Germinal center (tissue), 1 donor: ENCODE results near the gene GARIN5B.

Experiments
- DNase-seq: peaks from one replicate; pipeline ENCODE4 v3.0.0; 2012; ENCODE audit warnings: mixed read lengths, low spot score

GARIN5B gene

DNA sequence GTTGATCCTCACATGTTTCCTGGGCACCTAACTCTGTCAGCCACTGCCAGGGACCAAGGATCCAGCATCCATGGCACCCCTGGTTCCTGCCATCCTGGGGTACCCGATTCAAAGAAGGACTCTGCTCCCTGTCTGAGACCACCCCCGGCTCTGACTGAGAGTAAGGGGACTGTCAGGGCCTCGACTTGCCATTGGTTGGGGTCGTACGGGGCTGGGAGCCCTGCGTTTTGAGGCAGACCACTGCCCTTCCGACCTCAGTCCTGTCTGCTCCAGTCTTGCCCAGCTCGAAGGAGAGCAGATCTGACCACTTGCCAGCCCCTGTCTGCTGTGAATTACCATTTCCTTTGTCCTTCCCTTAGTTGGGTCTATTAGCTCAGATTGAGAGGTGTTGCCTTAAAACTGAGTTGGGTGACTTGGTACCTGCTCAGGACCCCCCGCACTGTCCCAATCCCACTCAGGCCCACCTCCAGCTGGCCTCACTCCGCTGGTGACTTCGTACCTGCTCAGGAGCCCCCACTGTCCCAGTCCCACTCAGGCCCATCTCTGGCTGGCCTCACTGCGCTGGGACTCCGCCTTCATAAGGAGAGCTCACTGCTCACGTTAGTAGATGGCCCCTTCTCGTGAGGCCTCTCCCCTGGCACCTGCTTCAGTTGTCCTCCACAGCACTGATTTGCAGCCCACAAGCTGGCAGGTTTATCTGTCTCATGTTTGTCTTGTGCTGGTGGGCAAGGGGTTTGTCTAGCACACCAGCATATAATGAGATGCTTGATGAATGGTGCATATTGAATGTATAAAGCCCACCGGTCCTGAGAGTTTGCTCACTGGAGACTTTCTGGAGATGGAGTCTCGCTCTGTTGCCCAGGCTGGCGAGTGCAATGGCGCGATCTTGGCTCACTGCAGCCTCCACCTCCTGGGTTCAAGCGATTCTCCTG, 26.6 kb upstream of the GARIN5B start:
- DNase-seq: no peak

DNA sequence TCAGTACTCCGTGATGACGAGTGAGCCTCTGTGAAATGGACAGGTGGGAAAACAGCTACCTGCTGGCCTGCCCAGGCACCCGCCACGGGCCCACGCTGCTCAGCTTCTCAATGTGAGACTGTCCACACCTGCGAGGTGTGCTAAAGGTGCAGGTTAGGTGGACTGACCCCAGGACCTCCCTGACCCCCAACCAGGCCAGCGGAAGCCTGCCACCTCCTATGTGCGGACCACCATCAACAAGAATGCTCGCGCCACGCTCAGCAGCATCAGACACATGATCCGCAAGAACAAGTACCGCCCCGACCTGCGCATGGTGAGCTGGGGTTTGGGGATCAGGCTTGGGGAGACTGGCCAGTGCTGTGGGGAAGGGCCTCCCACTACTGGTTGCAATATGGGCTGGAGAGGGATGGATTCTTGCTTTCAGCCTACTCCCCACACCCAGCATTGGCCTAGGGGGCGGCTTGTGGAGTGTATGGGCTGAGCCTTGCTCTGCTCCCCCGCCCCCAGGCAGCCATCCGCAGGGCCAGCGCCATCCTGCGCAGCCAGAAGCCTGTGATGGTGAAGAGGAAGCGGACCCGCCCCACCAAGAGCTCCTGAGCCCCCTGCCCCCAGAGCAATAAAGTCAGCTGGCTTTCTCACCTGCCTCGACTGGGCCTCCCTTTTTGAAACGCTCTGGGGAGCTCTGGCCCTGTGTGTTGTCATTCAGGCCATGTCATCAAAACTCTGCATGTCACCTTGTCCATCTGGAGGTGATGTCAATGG, 24.9 kb upstream of the GARIN5B start:
- DNase-seq: no peak

DNA sequence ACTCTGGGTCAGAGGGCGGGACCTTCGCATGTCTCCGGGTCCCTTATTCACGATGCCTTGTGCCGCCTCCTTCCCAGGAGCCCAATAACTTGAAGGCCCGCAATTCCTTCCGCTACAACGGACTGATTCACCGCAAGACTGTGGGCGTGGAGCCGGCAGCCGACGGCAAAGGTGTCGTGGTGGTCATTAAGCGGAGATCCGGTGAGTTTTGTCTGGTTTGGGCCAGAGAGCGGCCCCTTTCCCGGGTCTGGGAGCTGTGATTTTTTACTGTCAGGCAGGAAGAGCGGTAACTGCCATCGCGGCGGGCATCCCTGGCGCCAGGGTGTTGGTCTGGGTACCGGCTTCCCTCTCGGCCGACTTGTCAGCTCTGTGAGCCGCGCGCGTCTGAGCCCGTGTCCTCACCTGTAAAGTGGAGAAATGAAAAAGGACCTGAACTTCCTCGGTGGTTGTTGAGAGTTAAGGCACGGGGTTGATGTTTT, 23.5 kb upstream of the GARIN5B start:
- no peak for DNase-seq

DNA sequence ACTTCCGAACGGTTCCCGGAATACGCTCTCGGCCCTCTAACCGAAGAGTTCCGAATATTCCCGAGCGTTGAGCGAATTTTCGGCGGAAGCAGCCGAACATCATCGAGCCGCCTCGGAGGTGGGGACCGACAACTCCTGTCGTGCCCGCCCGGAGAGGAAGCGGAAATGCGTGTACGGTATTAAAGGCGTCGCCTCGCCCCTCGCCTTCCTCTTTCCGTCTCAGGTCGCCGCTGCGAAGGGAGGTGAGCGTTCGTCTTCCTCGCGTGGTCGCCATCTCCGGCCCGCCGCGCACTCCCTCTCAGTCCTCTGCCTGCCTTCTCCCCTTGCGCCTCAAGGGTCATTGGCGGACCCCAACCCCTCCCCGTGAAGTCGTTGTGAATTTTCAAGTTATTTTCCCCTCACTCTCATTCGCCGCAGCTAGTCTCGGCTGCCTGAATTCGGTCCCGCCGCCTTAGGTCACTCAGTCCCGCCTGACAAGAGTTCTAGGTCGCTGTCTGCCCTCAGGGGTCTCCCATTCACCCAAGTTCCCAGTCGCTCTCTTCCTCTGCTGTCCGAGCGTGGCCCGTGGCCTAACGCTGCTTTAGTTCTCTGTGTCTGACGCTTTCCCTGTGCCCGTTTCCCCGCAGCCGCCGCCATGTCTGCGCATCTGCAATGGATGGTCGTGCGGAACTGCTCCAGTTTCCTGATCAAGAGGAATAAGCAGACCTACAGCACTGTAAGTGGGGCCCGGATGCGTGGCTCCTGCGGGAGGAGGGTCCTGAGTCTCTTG, 22.8 kb upstream of the GARIN5B start, which contains the start of gene RPL28:
Gene RPL28 (plus strand): TSS at position 209 of the 769 bp plus-strand sequence. CDS start 426 bp downstream, at position 635.
- DNase-seq: peak; percentile 93

DNA sequence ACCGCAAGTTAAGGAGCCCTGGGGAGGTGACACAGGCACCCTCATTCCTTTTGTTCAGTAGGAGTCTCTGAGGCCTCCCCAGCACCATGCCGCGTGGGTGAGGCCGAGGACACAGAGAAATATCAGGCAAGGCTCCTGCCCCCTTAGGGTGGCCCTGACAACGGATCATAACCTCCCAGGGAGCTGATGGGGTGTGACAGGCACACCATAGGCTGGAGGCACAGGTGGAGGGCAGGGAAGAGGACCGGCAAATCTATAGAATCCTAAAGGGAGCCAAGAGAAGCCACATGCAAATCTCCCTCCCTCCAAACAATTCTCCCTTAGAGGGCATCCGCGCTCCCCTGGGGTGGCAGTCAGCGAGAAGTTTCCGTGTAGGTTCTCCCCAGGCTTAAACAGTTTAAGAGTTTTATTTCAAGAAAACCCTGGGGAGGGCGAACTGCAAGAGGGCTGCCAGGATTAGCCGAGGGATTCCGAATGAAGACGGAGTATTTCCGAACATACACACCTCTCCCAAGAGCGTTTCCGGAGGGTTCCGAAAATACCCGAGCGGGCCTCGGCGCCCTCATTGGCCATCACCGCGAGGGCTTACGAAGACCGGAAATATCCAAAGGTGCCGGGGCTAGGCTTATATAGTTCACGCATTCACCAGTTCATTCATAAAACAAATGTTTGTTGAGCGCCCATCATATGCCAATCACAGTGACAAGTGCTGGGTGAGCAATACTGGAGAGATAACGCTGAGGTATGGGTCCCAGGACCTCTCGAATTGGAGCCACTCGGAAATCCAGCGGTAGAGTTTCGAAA, 22.1 kb upstream of the GARIN5B start:
- DNase-seq: peak; percentile 86

DNA sequence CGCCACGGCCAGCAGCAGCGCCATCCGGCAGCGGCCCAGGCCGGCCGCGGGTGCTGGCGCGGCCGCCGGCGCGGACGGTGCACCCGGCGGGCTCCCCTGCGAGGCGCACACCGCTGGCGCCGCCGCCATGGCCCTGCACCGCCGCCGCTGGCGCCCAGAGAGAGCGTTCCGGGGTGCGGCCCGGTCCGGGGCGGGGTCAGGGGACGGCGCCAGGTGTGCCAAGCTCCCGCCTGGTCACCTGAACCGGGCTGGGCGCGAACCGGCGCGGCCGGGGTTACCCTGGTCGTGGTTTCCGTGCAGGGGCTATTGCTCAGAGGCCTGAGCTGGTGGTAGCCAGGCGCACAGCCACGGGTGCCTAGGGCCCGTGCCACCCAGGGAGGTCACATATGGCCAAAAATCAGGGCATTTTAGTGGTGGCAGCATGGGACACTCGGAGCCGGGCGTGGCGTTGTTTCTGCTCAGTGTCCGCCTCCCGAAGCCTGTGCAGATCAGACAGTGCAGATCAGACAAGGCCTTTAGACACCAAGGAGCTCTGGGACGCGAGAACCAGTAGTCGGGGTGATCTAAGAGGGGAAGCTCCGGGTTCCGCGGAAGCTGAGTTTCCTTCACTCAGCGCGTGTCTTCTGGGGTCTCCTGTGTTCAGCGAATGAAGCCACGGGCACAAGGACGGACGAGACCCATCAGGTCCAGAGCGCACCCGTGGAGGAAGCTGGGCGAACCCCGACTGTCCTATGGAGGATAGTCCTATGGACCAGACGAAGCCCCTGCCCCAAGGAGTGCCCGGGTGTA, 21.3 kb upstream of the GARIN5B start, which contains the start of gene TMEM238:
Gene TMEM238 (minus strand): TSS at position 162 of the 789 bp plus-strand sequence. CDS start 33 bp downstream, at position 129.
- DNase-seq: peak; percentile 54

DNA sequence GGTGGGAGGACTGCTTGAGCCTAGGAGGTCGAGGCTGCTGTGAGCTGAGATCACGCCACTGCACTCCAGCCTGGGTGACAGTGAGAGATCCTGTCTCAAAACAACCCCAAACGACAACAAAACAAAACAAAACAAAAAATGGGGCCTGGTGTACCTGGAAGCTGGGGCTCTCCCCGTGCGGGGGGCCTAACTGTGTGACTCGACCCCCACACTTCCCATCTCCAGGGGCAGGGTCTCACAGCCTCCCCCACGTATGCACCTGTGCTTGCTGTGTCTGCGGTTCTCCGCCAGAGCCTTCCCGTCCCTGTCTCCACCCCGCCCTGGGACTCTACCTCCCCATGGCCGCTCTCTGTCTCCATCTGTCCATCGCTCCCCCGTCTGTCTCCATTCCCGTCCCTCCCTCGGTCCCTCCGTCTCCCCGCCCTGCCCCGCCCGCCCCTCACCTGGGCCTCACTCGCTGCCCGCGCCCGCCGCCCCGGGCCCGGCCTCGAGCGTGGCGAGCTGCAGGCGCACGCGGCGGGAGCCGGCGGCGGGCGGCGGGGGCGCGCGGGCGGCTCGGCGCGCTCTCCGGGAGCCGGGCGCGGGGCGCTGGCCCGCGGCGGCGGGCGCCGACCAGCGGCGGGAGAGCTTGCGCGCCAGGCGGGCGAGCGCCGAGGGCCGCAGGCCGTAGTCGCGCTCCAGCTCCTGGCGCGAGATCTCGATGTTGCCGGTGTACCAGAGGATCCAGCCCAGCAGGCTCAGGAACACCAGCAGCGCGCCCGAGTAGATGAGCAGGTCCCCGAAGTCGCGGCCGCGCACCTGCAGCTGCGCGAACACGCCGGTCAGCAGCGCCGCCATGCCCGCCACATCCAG, 20.4 kb upstream of the GARIN5B start:
- peak; percentile 67 for DNase-seq

DNA sequence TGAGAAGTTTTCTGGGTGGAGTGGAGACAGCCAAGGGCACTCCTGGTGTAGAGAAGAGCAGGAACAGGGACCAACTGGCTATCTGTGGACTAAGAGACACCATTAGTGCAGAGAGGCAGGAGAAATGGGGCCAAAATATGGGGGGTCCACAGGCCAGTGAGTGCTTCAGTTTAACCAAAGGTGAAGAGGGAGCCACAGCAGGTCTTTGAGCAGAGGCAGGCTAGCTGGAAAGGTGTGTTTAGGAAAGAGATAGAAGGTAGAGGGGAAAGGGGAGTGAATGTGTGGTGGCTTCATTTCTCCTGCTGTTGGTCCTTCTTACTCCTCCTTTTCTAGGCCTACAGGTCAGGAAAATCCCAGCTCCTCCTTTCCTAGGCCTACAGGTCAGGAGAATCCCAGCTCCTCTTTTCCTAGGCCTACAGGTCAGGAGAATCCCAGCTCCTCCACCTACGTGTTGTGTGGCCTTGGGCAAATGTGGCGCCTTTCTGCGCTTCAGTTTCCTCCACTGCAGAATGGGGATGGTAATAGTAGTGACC, 19.5 kb upstream of the GARIN5B start:
- DNase-seq: no peak

DNA sequence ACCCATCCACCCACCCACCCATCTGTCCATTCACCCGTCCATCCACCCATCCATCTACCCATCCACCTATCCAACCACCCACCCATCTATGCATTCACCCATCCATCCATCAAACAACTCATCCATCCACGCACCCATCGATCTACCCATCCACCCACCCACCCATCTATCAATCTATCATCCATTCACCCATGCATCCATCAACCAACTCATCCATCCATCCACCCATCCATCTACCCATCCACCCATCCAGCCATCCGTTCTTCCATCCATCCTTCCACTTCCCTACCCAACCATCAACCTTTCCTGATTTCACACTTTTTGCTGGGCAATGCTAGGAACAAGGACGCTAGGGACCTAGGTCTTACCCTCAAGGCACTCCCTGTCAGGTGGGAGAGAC, 19.0 kb upstream of the GARIN5B start:
- no peak for DNase-seq

DNA sequence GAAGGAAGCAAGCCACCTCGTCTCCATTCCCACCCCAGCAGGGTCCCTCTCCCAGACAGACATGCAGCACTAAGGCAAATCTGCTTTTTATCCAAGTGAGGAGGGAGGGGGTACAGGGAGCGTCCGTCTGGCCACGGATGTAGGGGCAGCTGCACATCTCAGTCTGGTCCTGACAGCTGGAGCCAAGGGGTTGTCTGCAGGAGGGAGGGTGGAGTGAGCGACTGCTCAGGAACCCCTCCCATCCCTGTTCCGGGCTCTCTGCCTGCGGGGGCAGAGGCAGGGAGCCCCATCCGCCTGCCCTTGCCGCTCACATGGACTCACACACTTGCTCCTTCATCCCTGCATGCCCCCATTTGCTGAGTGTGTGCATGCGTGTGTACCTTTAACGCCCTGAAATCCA, 16.1 kb upstream of the GARIN5B start:
- DNase-seq: no peak

DNA sequence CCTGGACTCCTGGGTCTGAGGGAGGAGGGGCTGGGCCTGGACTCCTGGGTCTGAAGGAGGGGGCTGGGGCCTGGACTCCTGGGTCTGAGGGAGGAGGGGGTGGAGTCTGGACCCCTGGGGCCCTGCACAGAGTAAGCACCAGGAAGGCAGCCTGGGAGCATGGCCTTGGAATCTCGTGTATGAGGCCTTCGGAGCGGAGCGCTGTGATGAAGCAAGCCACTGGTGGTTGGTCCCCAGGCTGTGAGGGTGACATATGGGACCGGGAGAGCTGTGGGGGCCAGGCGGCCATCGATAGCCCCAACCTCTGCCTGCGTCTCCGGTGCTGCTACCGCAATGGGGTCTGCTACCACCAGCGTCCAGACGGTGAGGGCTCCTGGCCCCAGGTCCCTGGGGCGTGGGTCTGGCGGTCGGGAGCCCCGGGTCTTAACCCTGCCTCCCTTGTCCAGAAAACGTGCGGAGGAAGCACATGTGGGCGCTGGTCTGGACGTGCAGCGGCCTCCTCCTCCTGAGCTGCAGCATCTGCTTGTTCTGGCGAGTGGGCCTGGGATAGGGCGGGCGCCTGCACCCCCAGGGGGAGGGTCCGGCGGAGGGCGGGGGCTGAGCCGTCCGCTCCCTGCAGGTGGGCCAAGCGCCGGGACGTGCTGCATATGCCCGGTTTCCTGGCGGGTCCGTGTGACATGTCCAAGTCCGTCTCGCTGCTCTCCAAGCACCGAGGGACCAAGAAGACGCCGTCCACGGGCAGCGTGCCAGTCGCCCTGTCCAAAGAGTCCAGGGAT, 14.5 kb upstream of the GARIN5B start:
- DNase-seq: no peak

DNA sequence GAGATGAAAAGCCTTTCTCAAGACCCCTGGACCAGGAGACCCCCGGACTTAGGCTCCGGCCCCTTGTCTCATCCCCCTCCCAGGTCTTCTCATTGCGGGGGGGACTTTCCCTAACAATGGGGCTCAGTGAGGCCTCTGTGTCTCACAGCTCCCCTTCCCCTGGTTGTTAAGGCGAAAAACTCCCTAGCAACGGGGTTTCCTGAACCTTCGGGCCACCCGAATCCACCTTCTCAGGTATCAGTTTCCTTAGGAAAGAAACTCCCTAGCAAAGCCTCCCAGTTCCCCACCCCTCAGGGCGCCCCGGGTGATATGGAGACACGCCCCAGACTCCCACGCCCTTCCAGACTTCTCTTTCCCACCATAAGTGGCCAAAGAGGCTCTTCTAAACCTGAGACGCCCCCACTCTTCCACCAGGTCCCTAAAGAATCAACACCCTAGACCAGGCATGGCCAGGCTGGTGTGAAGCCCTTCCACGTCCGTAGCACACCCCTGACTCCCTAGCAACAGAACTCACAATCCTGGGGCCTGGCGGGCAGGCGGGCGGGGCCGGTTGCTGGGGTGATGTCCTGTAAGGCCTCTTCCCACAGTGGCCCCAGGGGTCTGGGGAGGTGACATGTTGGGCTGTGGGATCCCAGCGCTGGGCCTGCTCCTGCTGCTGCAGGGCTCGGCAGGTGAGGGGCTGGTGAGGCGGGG, 13.3 kb upstream of the GARIN5B start, which contains the start of gene TMEM190:
Gene TMEM190 (plus strand): TSS at position 586 of the 693 bp plus-strand sequence. CDS start 28 bp downstream, at position 614.
- no peak for DNase-seq

DNA sequence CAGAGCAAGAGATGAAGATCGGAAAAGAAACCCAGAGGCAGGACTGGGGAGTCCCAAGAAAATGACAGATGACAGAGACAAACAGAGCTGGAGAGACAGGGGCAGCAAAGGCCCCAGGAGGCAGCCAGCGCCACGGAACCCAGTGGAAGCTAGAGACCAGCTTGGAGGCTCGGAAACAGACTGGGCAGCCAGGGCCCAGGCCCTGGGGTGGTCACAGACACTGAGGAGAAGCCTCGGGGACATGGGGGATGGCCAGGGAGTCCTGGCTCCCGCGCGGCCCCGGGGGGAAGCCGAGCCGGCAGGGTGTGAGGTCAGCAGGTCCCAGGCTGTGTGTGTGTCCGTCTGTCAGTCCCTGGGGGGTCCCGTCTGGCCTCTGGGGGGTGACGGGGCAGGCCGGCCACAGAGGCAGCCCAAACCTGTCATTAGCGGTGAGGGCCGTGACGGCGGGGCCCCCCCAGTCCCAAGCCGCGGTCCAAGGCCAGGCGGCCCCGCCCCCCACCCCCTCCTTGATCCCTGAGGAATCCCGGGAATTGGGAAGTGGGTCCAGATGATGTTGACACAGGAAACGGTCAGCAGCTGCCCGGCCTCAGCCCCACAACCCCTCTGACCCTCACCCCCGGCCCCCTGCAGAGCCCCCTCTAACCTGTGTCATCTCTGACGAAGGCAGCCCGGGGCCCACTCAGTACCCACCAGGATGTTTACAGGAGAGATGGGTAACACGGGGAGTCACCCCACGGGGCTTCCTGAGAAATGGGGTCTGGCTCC, 11.1 kb upstream of the GARIN5B start:
- DNase-seq: no peak

DNA sequence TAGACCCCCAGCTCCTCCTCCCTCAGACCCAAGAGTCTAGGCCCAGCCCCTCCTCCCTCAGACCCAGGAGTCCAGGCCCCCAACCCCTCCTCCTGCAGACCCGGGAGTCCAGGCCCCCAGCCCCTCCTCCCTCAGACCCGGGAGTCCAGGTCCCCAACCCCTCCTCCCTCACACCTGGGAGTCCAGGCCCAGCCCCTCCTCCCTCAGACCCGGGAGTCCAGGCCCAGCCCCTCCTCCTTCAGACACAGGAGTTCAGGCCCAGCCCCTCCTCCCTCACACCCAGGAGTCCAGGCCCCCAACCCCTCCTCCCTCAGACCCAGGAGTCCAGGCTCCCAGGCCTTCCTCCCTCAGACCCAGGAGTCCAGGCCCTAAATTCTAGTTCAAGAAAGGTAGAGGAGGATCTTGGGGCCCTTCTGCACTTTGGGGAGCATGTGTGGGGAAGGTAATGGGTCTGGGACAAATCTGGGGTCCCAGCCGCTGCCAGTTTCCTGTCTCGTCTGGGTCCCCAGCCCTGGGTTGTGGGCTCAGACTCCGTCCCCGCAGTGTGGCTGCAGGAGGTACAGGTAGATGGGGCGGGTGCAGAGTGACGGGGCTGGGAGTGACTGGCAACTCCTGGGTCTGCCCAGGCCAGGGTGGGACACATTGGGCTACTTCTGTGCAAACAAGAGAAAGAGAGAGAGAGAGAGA, 10.4 kb upstream of the GARIN5B start:
- no peak for DNase-seq

DNA sequence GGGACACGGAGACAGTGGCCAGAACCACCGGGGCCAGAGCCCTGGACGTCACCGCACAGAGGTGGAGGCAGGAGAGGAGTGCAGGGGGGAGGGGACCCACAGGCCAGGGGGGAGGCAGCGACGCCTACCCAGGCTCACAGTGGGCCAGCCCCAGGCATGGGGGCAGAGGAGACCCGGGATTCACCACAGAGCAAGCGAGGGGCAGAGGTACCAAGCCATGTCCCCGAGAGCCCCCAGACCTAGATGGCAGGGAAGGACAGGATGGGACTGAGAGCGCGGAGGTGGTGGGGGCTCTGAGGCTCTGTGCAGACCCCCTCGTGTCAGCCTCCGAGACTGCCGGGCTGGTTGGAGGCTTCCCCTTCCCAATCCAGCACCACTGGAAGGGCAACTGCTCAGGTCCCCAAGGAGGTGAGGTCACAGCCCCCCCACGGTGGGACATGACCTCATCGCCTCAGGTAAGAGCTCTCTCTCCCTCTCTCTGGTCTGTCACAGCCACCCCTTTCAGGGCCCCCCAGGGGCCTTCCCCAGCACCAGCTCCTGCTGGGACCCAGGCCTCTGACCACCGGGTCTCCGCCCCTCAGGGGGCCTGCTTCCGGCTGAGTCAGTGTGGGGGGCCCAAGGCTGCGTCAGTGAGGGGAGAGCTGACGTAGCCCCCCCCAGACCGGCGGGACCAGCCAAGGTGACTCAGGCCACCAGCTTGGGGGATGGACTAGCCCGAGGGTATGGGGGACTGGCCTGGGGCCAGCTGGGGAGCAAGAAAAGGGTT, 9.4 kb upstream of the GARIN5B start:
- DNase-seq: no peak
